Upper lobe of left lung (tissue), 4 donors: ENCODE data around the gene LTN1.

ENCODE experiments used
- CTCF ChIP-seq, 6 experiments: fragments of 450-650 bp in 4 of 6; fragments of 200-600 bp in 2 of 6; sonication (generic) in 2 of 6; IDR thresholded peaks; one replicate each; pipeline ENCODE4 v1.5.1; 2016 to 2019; ENCODE audit warnings: antibody characterized with exemption in 6 of 6
- POLR2A ChIP-seq, 4 donors: fragments of 450-650 bp; IDR thresholded peaks; one replicate each; pipeline ENCODE4 v1.5.1; 2016 to 2017; ENCODE audit warnings: antibody characterized with exemption in 4 of 4, mild to moderate bottlenecking in 2 of 4
- POLR2AphosphoS5 ChIP-seq, 2 donors: sonication (generic); formaldehyde crosslinking; IDR thresholded peaks; one replicate each; pipeline ENCODE4 v1.5.1; 2017; ENCODE audit warnings: antibody characterized with exemption in 2 of 2

GRCh38 chr21:28937737-28938136 lies 54.9 kb downstream of the LTN1 start:
- TF ChIP-seq CTCF (IDR thresholded peaks at IDR 0.05) (no peak), POLR2AphosphoS5 (IDR thresholded peaks at IDR 0.05) (no peak), POLR2A (IDR thresholded peaks at IDR 0.05) (no peak)
